GM19035 (cell line): Measurements from ENCODE around the gene LTBP2.

Experiments
- ATAC-seq: cut with Tn5 transposase; IDR thresholded peaks from one replicate; pipeline ENCODE4 v1.9.1; 2021; ENCODE audit not compliant: unreplicated experiment

LTBP2 gene

DNA sequence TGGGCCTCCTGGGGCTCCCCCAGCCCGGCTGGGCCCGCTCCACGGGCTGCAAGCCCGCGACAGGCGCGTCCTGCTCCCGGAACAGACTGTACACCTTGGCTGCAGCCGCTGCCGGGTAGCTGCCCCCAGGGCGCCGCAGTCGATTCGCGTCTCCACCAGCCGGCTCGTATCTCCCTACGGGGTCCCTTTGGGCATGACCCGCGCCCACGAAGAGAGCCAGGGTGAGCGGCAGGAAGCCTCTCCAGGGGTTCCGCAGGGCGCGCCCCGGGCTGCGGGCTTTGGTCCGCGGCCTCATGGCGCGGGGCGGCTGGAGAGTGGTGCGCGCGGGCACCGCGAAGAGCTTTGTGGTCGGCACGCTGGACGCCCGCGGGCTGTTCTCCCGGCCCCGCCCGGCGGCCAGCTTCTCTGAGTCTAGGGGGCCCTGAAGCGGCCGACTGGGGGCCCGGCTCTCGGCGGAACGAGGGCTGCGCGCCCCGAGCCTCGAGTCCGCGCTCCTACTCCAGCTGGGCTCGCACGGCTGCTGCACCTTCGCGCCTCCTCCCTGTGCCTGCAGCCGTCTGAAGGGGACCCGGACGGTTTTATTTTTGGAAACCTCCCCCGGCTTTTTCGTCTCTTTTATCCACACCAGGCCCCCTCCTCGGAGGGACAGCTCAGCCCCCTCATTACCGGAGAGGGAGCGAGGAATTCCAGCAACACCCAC, at the start of gene LTBP2:
Gene LTBP2, minus strand, starts transcription at position 588 of the 700 bp plus-strand sequence. Its CDS starts 293 bp downstream, at position 295.
- no peak for ATAC-seq

DNA sequence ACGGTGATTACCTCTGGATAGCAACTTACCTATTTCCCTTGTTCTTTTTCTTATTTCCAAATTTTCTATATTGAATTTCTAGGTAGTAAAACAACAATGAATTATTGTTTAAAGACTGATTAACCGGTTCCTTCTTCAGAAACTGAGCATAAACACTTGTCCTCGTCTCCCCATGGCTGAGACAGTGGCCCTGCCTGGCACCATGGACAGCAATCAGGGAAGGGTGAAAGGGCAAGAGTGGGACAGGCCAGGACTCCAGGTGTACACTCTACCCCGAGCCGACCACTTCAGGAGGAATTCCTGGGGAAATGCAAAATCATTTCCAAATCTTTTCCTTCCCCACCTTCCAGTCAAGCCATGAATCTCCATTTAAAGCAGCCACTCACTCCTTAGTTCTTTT, 48.8 kb upstream of the LTBP2 start:
- ATAC-seq = no peak

DNA sequence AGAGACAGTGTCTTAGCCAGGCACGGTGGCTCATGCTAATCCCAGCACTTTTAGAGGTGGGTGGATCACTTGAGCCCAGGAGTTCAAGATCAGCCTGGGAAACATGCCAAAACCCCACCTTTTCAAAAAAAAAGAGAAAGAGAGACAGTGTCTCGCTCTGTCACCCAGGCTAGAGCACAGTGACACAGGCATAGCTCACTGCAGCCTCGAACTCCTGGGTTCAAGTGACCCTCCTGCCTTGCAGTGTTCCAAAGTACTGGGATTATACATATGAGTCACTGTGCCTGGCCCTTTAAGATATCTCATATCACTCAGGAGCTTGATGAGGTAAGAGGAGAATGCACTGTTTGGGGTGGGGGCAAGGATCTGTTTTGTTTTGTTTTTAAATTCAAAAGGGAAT, 48.1 kb upstream of the LTBP2 start:
- ATAC-seq = no peak

DNA sequence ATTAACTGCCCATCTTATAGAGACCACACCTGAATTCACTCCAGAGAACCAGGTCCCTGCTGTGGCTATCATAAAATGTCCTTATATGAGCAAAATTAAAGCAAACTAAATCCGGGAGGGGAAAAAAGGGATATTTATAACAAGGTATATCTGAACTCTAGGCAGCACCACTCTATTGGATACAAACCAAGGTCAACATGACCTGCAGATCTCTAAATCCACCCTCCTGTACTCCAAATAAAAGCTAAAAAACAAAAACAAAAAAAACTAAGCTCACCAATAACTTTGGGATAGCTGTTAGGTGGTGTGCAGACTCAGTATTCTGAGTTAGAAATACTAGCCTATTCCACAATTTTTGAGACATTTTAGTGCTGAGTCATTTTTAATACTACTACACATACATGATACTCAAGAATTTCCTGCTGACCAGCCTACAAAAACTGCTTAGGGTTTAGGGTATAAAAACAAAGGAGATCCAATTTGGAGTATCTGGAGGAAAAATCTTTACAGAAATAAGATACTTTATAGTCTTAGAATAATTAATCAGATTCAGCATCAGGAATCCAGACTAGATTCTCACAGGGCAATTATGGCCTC, 46.6 kb upstream of the LTBP2 start:
- no peak for ATAC-seq

DNA sequence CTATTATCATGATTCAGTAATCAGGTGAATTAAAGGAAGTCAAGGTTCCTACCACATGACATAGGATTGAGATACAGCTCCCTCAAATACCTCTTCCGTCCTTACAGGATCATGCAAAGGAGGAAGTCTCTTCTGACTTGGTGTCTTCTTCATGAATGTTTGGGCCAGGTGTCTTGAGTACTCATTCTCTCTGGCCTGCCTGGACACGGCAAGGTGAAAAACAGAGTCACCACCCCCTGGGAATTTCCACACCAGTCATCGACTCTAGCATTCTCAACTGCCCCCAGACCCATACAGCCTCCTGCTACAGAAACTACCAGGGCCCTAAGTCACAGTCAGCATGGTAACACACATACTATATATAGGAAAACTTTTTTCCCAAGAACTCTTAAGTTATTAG, 44.9 kb upstream of the LTBP2 start:
- no peak for ATAC-seq

DNA sequence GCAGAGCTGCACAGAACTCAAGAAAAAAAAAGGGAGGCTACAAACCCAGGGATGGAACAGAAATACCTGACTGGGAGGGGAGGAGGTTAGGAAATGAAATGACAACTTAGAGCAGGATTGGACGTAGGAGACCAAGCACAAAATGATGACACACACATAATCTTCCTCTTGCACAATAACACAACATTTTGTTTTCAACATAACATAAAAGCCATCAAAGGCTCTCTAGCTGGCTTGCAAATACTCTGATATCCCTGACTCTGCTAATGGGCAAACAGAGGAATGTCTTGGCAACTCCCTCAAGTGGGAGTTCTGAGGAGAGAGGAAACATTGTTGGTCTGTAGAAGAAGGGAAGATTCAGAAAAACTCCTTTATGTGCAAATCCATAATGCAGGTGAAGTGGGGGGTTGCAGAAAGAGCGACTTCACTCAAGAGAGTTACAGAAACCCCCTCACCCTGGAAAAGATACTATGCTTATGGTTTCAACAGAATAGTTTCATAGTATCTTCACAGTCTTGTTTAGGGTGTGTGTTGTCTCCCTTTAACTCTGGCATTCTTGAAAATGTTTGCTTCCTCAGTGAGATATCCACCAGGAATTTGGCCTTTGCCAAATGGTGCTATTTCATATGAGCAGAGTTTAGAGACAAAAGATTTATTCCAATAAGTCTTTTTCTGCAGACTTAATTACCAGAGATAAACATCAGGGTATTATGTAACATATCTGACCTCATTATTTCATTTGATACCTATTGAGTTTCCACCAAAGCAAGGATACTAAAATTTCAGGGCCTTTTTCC, 43.8 kb upstream of the LTBP2 start:
- no peak for ATAC-seq

DNA sequence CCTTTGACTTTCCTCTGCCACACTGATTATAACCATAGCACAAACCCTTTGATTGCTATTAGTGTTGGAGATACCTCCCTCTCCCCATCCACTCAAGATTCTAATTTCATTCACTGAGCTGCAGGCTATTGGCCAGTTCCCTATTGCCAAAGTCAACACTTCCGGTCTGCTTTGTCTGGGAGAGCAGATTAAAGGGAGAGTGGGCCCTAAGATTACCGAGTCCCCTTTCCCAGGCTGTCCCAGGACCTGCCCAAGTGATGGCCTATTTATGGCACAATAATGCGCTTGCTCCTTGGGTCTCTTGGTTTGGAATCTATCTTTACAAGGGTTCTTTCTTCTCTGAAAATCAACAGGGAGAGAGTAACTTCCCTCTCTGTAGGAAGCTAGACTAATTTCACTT, 42.9 kb upstream of the LTBP2 start:
- ATAC-seq = no peak

DNA sequence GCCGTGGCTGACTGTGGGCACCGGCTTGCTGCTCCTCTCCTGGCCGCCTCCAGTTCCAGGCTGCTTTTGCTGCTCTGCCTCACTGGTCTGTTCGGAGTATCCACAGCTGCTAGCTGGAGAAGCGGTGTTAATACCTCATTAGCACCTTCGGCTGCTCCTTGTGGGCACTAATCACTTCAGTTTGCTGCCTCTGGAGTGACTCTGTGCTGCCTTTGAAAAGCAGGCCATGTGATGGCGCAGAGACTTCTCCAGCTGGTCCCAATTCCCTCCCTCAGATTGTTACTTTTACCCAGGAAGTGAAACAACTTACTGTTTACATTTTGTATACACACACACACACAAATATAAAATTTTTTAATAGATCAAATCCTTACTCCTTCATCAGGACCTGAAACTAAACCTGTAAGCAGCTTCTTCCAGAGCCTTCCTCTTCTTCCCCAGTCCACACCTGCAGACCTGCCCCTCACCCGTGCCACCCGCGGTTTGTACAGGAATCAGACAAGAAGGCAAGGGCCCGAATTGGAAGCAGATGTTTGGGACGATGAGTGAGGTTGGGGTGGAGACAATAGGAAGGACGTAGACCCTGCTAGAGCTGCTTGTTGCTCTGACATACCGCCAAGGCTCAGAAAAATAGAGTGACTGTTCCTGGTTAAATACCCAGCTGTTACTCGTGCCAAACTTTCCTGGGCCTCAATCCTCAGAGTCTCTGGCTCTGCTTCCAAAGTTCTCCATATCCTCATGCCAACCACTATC, 41.5 kb upstream of the LTBP2 start:
- ATAC-seq = no peak

DNA sequence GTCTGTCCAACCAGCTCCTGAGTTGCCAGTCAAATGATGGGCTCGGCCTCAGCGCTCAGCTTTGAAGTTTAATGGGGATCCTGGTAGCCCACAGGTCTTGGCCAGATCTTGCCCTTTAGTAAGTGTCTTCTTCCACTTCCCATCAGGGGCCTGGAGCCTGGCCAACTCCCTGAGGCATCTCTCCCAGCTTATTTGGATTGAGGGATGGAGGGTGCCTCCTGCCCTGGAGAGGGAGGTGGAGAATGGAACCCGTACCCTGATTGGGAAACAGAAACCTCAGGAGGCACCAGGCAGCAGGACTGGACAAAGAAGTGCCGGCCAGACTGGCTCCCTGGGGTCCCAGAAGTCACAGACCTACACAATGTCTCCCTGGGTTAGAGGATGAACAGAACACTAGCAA, 40.5 kb upstream of the LTBP2 start:
- no peak for ATAC-seq

DNA sequence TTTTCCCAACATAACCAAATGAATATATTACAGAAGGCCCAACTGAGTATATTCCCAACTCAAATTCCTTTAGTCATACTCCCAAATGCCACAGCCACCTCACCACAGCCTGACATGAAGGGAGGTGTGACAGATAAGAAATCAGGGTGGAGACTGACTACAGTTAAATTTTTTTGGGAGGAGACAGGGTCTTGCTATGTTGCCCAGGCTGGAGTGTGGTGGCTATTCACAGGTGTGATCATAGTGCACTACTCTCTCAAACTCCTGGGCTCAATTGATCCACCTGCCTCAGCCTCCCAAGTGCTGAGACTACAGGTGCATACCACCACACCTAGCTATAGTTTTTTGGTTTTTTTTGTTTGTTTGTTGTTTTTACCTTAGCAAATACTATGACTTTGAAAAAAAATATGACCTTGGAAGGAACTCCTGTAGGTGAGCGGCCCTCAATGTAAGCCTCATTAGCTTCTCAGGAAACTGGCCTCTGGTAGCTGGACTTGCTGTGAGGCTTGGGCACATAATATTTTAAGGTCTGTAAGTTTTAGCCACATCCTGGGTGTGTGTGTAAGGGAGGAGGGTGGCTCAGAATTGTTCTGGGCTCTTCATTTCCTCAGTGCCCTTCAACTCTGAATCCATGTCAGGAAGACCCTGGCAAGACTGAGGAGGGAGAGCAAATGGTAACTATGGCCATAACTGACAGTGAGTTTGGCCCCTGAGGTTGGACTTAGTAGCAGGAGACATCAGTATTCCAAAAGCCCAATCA, 39.1 kb upstream of the LTBP2 start:
- ATAC-seq = no peak

DNA sequence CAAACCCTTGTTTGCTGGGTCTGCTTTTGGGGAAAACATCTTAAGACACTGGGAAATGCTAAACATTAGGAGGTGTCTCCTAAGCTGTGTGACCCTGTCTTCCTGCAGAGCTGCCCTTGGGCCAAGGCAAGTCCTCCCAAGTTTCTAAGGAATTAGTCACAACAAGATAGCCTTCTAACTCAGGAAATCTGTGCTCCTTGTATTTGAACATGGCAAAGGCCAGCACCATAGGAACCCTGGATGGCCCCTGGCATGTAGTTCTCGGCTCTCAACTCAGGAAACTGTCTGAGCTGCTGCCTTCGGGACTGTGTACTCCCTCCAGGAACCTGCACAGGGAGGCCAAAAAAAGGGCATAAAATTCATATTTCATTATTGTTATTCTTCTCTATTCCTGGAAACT, 37.6 kb upstream of the LTBP2 start:
- ATAC-seq = no peak

DNA sequence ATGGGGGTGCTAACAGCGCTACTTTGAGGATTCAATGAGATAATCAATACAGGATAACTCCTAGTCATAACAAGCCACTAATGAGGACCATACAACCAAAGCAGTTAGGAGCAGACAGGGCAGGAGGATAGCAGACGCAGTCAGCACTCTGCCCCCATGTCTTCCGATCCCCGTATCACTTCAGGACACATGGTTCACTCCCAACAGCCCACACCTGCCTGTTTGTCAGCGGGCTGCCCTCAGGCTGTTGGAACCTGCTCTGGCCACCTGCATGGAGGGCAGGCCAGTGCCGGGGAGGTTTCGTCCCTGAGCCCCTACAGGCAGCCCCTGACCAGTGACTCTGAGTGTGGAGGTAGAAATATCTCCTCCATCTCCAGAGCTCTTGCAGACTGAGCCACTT, 37.1 kb upstream of the LTBP2 start:
- no peak for ATAC-seq

DNA sequence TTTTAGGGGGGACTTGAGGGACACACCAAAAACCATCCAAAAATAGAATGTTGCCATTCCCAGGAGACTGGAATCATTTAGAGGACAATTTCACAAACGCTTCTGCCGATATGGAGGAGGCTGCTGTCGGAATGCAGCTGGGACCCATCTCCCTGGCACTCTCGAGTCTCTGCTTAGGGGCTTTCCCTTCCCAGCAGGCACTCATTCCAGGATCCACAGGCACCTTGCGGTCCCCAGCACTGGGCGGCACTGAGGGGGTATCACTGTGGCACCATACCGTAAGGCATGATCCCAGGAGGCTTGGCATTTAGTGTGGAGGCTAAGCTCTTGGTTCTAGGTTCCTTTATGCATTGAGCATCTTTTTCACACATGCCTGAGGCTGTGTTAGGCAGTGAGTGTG, 36.6 kb upstream of the LTBP2 start:
- ATAC-seq = no peak

DNA sequence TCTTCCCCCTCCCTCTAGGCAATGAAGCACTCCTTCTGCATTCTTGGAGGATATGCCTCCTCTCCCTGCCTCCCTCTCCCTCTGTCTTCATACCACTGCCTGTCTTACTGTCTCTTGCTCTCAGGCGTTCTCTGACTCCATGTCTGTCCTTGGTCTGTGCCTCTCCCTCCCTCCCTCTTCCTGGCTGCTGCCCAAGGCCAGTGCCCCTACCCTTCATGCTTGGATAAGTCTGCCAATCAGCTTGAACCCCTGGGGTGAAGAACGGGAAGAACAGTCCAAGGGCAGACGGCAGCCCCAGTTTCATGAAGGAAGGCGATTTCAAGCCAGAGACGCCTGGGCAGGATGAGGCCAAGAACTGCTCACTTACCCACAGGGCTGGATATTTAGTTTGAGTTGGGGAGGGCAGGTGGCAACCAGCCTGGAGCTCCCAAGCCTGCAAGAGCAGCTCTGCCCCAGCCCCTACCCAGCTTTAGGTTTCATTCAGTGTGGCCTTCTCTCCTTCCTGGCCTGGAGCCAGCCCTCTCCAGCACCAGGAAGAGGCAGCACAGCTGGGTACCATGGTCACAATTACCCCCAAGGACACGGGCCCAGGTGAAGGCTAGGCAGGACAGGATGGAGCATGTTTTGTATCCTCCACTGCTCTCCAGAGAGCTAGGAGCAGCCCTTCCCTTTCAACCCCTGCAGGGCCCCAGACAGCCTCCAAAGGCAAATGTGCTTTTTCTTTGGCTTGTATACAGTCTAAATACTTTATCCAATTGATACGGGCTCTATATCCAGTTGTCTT, 35.8 kb upstream of the LTBP2 start:
- no peak for ATAC-seq

DNA sequence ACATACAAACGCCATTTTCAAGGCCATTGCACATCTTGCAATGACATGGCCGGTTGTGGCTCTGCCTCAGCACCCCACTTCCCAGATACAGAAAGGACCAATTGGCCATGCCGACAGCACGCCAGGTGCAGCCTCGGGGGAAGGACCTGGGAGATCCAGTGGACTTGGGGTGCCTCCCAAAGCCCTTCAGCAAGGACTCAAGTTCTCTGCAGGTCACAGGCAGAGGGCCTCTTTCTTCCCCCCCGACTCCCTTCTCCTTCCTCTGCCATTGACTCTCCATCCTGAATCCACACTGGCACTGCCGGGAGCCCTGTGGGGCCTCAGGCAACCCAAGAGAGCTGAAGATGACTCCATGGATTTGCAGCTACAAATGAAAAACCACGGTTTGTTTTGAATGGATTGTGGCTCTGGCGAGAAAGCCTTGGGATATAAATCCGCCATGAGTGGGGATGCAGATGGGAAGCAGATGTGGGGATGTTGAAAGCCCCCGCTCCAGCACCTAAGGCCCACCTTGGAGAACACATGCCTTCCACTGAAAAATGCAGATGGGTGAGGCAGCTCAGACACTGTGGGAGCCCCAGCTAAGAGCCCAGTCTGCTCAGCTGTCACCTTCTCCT, 35.1 kb upstream of the LTBP2 start:
- ATAC-seq = no peak

DNA sequence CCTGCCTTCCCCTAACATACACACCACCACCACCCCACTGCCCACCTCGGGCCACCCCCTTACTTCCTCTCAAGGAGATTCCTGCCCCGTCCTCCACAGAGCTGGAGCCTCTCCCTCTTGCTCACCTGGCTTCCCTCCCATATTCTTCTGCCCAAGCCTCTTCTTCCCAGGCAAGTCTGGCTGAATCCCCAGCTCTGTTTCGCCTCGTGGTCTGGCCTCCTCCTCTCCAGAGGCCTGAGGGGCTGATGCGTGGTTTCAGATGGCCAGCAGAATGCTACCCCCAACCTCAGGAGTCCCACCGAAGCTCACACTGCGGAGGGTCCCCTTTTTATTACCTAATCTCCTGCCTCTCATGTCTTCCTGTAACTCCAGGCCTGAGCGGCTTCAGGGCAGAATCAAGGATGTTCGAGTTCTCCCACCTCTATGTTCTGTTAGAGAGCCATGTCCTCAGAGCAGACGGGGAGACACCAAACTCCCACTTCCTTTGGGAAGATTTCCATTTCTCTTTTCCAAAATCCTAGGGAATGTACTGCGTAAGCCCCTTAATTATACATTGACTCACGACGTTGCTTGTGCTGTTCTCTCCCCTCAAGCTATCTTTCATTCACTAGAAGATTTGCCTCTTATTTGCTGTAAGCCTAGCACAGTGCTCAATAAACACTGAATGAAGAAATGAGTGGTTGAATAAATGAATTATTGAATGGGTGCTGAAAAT, 33.9 kb upstream of the LTBP2 start:
- no peak for ATAC-seq

DNA sequence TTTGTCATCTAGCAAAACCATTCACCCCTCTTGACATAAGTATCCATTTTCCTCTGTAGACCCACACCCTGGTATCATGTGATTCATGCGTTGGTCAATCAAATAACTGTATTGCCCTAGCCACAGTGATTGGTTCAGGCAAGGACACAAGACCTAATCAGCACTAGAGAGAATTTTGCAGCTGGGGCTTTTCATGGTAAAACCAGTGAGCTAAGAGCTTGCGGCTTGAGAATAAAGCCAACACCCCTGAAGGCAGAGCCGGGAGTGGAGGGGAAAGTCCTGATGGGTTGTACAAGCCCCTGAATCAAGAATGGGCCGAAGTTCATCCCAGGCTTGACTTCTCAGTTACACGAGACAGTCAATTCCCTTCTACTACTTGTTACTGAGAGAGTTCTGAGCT, 33.2 kb upstream of the LTBP2 start:
- ATAC-seq = no peak

DNA sequence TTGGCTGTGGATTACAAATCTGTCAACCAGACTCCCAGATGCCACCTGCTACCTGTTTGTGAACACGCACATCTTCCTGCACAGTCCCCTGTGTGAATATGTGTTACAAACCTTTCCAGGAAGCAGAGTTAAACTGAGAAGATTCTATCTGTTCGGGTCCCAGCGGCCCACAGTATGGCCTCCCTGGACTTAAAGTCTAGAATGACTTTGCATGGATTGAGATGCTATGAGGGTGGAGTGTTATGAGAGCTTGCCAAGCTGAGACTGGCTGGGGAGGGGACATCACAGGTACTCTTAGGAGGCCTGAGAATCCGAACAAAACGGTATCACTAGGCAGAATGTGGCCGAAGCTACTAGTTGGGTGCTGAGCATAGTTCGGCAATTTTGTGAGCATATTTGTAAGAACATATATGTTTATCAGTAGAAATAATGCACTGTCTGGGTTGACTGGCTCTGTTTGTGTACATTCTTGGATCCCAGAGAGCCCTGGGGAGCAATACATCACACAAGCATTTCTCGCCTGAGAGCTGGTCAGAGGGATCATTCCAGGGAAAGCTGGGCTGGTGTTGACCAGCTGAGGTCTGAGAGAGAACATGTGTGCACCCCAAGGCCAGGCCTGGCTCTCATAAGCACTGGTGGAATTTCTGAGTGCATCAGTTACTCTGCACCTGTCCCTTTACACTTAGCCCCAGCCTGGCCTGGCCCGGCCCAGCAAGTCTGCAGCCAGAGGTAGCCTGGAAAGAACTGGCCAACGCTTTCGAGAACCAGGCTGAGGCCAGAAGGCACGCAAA, 29.8 kb upstream of the LTBP2 start:
- no peak for ATAC-seq
